Measurements from ENCODE around the gene ZNF33A. TPM values are rescaled to one million over a fixed set of nuclear protein-coding genes. Genes with fewer than 3 reads are reported as not detected.
"Not testable (repeated sequence)": the region's sequence is repeated elsewhere in the genome, so short reads cannot be mapped to it uniquely, and the experiment has no call there.

Gene ZNF33A
- total and polyA plus RNA-seq, 9 donors, result 10.4 to 21.7 (median 14.8) TPM

- Histone ChIP-seq H3K27ac (ENCODE audit: low read length) (no peak overlapping the region), H3K4me3 (ENCODE audit: low read length) (no peak overlapping the region), H3K27me3 (ENCODE audit: control insufficient read depth, insufficient read depth, low read length) (no peaks in the 10 kb centered on the region), H3K36me3 (ENCODE audit: control insufficient read depth, insufficient read depth, low read length) (peaks cover 12% of the 10 kb centered on the region), H3K4me1 (ENCODE audit: control insufficient read depth, insufficient read depth, low read length) (no peaks in the 10 kb centered on the region), H3K9me3 (replicated peaks; ENCODE audit: control insufficient read depth, low read depth, low read length) (no peaks in the 10 kb centered on the region)
- DNase-seq, result no peak
Measured at GRCh38 chr10:38038932-38039245, 28.4 kb downstream of the ZNF33A start.

- Histone ChIP-seq H3K9me3 (replicated peaks; ENCODE audit: control insufficient read depth, low read depth, low read length) (no peaks in the 10 kb centered on the region), H3K4me3 (ENCODE audit: low read length) (no peak overlapping the region), H3K27me3 (ENCODE audit: control insufficient read depth, insufficient read depth, low read length) (no peaks in the 10 kb centered on the region), H3K4me1 (ENCODE audit: control insufficient read depth, insufficient read depth, low read length) (no peaks in the 10 kb centered on the region), H3K36me3 (ENCODE audit: control insufficient read depth, insufficient read depth, low read length) (peaks cover 15% of the 10 kb centered on the region), H3K27ac (ENCODE audit: low read length) (no peak overlapping the region)
- no CpG with 5 or more reads among the region's 2 CpGs for WGBS (ENCODE audit: insufficient coverage)
- DNase-seq, result no peak
Measured at GRCh38 chr10:38043516-38043915, 33.0 kb downstream of the ZNF33A start.

GRCh38 chr10:38045129-38045528 lies 34.7 kb downstream of the ZNF33A start:
- H3K27ac ChIP-seq (ENCODE audit: low read length), result no peak overlapping the region
- no peaks in the 10 kb centered on the region for H3K27me3 ChIP-seq (ENCODE audit: control insufficient read depth, insufficient read depth, low read length)
- WGBS (ENCODE audit: insufficient coverage), result no CpG with 5 or more reads among the region's 2 CpGs
- DNase-seq, result no peak
- H3K9me3 ChIP-seq (replicated peaks; ENCODE audit: control insufficient read depth, low read depth, low read length), result no peaks in the 10 kb centered on the region
- peaks cover 15% of the 10 kb centered on the region for H3K36me3 ChIP-seq (ENCODE audit: control insufficient read depth, insufficient read depth, low read length)
- H3K4me3 ChIP-seq (ENCODE audit: low read length), result no peak overlapping the region
- H3K4me1 ChIP-seq (ENCODE audit: control insufficient read depth, insufficient read depth, low read length), result no peaks in the 10 kb centered on the region

- WGBS (ENCODE audit: insufficient coverage), result no CpG with 5 or more reads among the region's 1 CpG
- Histone ChIP-seq H3K36me3 (ENCODE audit: control insufficient read depth, insufficient read depth, low read length) (peaks cover 11% of the 10 kb centered on the region), H3K27me3 (ENCODE audit: control insufficient read depth, insufficient read depth, low read length) (no peaks in the 10 kb centered on the region), H3K4me3 (ENCODE audit: low read length) (no peak overlapping the region), H3K27ac (ENCODE audit: low read length) (no peak overlapping the region), H3K4me1 (ENCODE audit: control insufficient read depth, insufficient read depth, low read length) (no peaks in the 10 kb centered on the region), H3K9me3 (replicated peaks; ENCODE audit: control insufficient read depth, low read depth, low read length) (no peaks in the 10 kb centered on the region)
- DNase-seq, result no peak
Measured at GRCh38 chr10:38047666-38048065, 37.2 kb downstream of the ZNF33A start.

- WGBS (ENCODE audit: insufficient coverage), result no CpG with 5 or more reads among the region's 1 CpG
- H3K27ac ChIP-seq (ENCODE audit: low read length), result no peak overlapping the region
- peaks cover 16% of the 10 kb centered on the region for H3K9me3 ChIP-seq (replicated peaks; ENCODE audit: control insufficient read depth, low read depth, low read length)
- no peaks in the 10 kb centered on the region for H3K4me1 ChIP-seq (ENCODE audit: control insufficient read depth, insufficient read depth, low read length)
- H3K36me3 ChIP-seq (ENCODE audit: control insufficient read depth, insufficient read depth, low read length), result peaks cover 16% of the 10 kb centered on the region
- H3K27me3 ChIP-seq (ENCODE audit: control insufficient read depth, insufficient read depth, low read length), result no peaks in the 10 kb centered on the region
- DNase-seq, result no peak
- no peak overlapping the region for H3K4me3 ChIP-seq (ENCODE audit: low read length)
Measured at GRCh38 chr10:38050212-38050611, 39.7 kb downstream of the ZNF33A start.

- H3K27ac ChIP-seq (ENCODE audit: low read length), result no peak overlapping the region
- H3K4me1 ChIP-seq (ENCODE audit: control insufficient read depth, insufficient read depth, low read length), result no peaks in the 10 kb centered on the region
- H3K27me3 ChIP-seq (ENCODE audit: control insufficient read depth, insufficient read depth, low read length), result no peaks in the 10 kb centered on the region
- peaks cover 29% of the 10 kb centered on the region for H3K9me3 ChIP-seq (replicated peaks; ENCODE audit: control insufficient read depth, low read depth, low read length)
- no peak overlapping the region for H3K4me3 ChIP-seq (ENCODE audit: low read length)
- no peak for DNase-seq
- H3K36me3 ChIP-seq (ENCODE audit: control insufficient read depth, insufficient read depth, low read length), result peaks cover 16% of the 10 kb centered on the region
Measured at GRCh38 chr10:38054361-38054797, 43.9 kb downstream of the ZNF33A start.

GRCh38 chr10:38055274-38055894 lies 44.9 kb downstream of the ZNF33A start:
- Histone ChIP-seq H3K9me3 (replicated peaks; ENCODE audit: control insufficient read depth, low read depth, low read length) (peaks cover 29% of the 10 kb centered on the region), H3K36me3 (ENCODE audit: control insufficient read depth, insufficient read depth, low read length) (peaks cover 19% of the 10 kb centered on the region)
- not testable (repeated sequence) for H3K27me3 ChIP-seq (ENCODE audit: control insufficient read depth, insufficient read depth, low read length); H3K4me3 ChIP-seq (ENCODE audit: low read length); H3K27ac ChIP-seq (ENCODE audit: low read length); DNase-seq; H3K4me1 ChIP-seq (ENCODE audit: control insufficient read depth, insufficient read depth, low read length)
- no CpG with 5 or more reads among the region's 5 CpGs for WGBS (ENCODE audit: insufficient coverage)

- not testable (repeated sequence) for H3K4me1 ChIP-seq (ENCODE audit: control insufficient read depth, insufficient read depth, low read length); H3K9me3 ChIP-seq (replicated peaks; ENCODE audit: control insufficient read depth, low read depth, low read length); H3K27me3 ChIP-seq (ENCODE audit: control insufficient read depth, insufficient read depth, low read length); H3K4me3 ChIP-seq (ENCODE audit: low read length); H3K27ac ChIP-seq (ENCODE audit: low read length); DNase-seq; H3K36me3 ChIP-seq (ENCODE audit: control insufficient read depth, insufficient read depth, low read length)
- WGBS (ENCODE audit: insufficient coverage), result no CpG with 5 or more reads among the region's 1 CpG
Measured at GRCh38 chr10:38069663-38070062, 59.2 kb downstream of the ZNF33A start.

- Histone ChIP-seq H3K4me1 (ENCODE audit: control insufficient read depth, insufficient read depth, low read length) (no peaks in the 10 kb centered on the region), H3K4me3 (ENCODE audit: low read length) (no peak overlapping the region), H3K36me3 (ENCODE audit: control insufficient read depth, insufficient read depth, low read length) (no peaks in the 10 kb centered on the region), H3K9me3 (replicated peaks; ENCODE audit: control insufficient read depth, low read depth, low read length) (no peaks in the 10 kb centered on the region), H3K27me3 (ENCODE audit: control insufficient read depth, insufficient read depth, low read length) (no peaks in the 10 kb centered on the region), H3K27ac (ENCODE audit: low read length) (no peak overlapping the region)
- no peak for DNase-seq
- 93% methylated on average over 3 of the region's 8 CpGs for WGBS (ENCODE audit: insufficient coverage)
Measured at GRCh38 chr10:38070501-38070900, 60.0 kb downstream of the ZNF33A start.

- Histone ChIP-seq H3K27ac (ENCODE audit: low read length) (no peak overlapping the region), H3K27me3 (ENCODE audit: control insufficient read depth, insufficient read depth, low read length) (no peaks in the 10 kb centered on the region), H3K9me3 (replicated peaks; ENCODE audit: control insufficient read depth, low read depth, low read length) (peaks cover 10% of the 10 kb centered on the region), H3K36me3 (ENCODE audit: control insufficient read depth, insufficient read depth, low read length) (no peaks in the 10 kb centered on the region), H3K4me1 (ENCODE audit: control insufficient read depth, insufficient read depth, low read length) (no peaks in the 10 kb centered on the region), H3K4me3 (ENCODE audit: low read length) (no peak overlapping the region)
- no peak for DNase-seq
Measured at GRCh38 chr10:38072552-38072951, 62.1 kb downstream of the ZNF33A start.

GRCh38 chr10:38076687-38077086 lies 66.2 kb downstream of the ZNF33A start:
- no peaks in the 10 kb centered on the region for H3K27me3 ChIP-seq (ENCODE audit: control insufficient read depth, insufficient read depth, low read length)
- no peaks in the 10 kb centered on the region for H3K36me3 ChIP-seq (ENCODE audit: control insufficient read depth, insufficient read depth, low read length)
- H3K27ac ChIP-seq (ENCODE audit: low read length), result no peak overlapping the region
- H3K4me1 ChIP-seq (ENCODE audit: control insufficient read depth, insufficient read depth, low read length), result no peaks in the 10 kb centered on the region
- peaks cover 10% of the 10 kb centered on the region for H3K9me3 ChIP-seq (replicated peaks; ENCODE audit: control insufficient read depth, low read depth, low read length)
- no peak overlapping the region for H3K4me3 ChIP-seq (ENCODE audit: low read length)
- no peak for DNase-seq
- WGBS (ENCODE audit: insufficient coverage), result 60% methylated on average over 1 of the region's 2 CpGs
